ENCODE measurements around the gene TMEM132C. TPM values are rescaled to one million over a fixed set of nuclear protein-coding genes. Genes with fewer than 3 reads are reported as not detected.

TMEM132C gene
- total RNA-seq, 2 donors from 2014 or later, result 0.26 to 0.33 TPM

GRCh38 chr12:128551266-128551665, 284.3 kb downstream of the TMEM132C start:
- no peak for DNase-seq
- 51 to 68% methylated on average over 9 of the region's 9 CpGs for WGBS, 2 experiments (ENCODE audit: insufficient coverage in 1 of 2, insufficient read length in 1 of 2)
- Mint-ChIP-seq H3K4me1 (peaks cover 3% of the 10 kb centered on the region), H3K4me3 (no peak overlapping the region), H3K36me3 (ENCODE audit: low read depth) (no peaks in the 10 kb centered on the region), H3K27ac (no peak overlapping the region), H3K27me3 (ENCODE audit: insufficient read depth) (peaks cover 6% of the 10 kb centered on the region), H3K9me3 (no peaks in the 10 kb centered on the region)
- H3K4me1 ChIP-seq (ENCODE audit: control insufficient read depth, insufficient read depth, low read length), result no peaks in the 10 kb centered on the region
- TF ChIP-seq CTCF (conservative IDR thresholded peaks at IDR 0.05), result no peak
- H3K27ac ChIP-seq (ENCODE audit: low read depth, low read length), result peak overlapping the region; percentile 68
- no peak overlapping the region for H3K4me3 ChIP-seq (ENCODE audit: low read length)
- no peaks in the 10 kb centered on the region for H3K9me3 ChIP-seq (ENCODE audit: control insufficient read depth, low read length)
- H3K27me3 ChIP-seq (ENCODE audit: control insufficient read depth, insufficient read depth, low read length, poor library complexity, severe bottlenecking), result peaks cover 7% of the 10 kb centered on the region
- H3K36me3 ChIP-seq (ENCODE audit: control insufficient read depth, insufficient read depth, low read length), result no peaks in the 10 kb centered on the region
- no peak overlapping the region for H3K9ac ChIP-seq (ENCODE audit: extremely low read depth, low read length, poor library complexity, severe bottlenecking)

GRCh38 chr12:128554546-128555304, 287.8 kb downstream of the TMEM132C start:
- Mint-ChIP-seq H3K9me3 (no peaks in the 10 kb centered on the region), H3K27me3 (ENCODE audit: insufficient read depth) (peaks cover 11% of the 10 kb centered on the region)
- H3K27me3 ChIP-seq (ENCODE audit: control insufficient read depth, insufficient read depth, low read length, poor library complexity, severe bottlenecking), result peaks cover 12% of the 10 kb centered on the region

GRCh38 chr12:128557231-128557630, 290.3 kb downstream of the TMEM132C start:
- H3K9ac ChIP-seq (ENCODE audit: extremely low read depth, low read length, poor library complexity, severe bottlenecking), result no peak overlapping the region
- WGBS, 2 experiments (ENCODE audit: insufficient coverage in 1 of 2, insufficient read length in 1 of 2), result 75 to 77% methylated on average over 1 of the region's 1 CpG
- H3K27me3 ChIP-seq (ENCODE audit: control insufficient read depth, insufficient read depth, low read length, poor library complexity, severe bottlenecking), result peaks cover 14% of the 10 kb centered on the region
- Mint-ChIP-seq H3K36me3 (ENCODE audit: low read depth) (no peaks in the 10 kb centered on the region), H3K9me3 (no peaks in the 10 kb centered on the region), H3K27me3 (ENCODE audit: insufficient read depth) (peaks cover 22% of the 10 kb centered on the region), H3K27ac (no peak overlapping the region), H3K4me3 (no peak overlapping the region), H3K4me1 (no peaks in the 10 kb centered on the region)
- no peaks in the 10 kb centered on the region for H3K9me3 ChIP-seq (ENCODE audit: control insufficient read depth, low read length)
- no peak for DNase-seq
- H3K27ac ChIP-seq (ENCODE audit: low read depth, low read length), result no peak overlapping the region
- no peak for TF ChIP-seq CTCF (conservative IDR thresholded peaks at IDR 0.05)
- no peaks in the 10 kb centered on the region for H3K4me1 ChIP-seq (ENCODE audit: control insufficient read depth, insufficient read depth, low read length)
- H3K4me3 ChIP-seq (ENCODE audit: low read length), result no peak overlapping the region
- H3K36me3 ChIP-seq (ENCODE audit: control insufficient read depth, insufficient read depth, low read length), result no peaks in the 10 kb centered on the region

More at GRCh38 chr12:128554546-128555304, 287.8 kb downstream of the TMEM132C start:
- H3K9me3 ChIP-seq (ENCODE audit: control insufficient read depth, low read length), result no peaks in the 10 kb centered on the region
- no peak for DNase-seq
- H3K4me1 ChIP-seq (ENCODE audit: control insufficient read depth, insufficient read depth, low read length), result no peaks in the 10 kb centered on the region
- no peak overlapping the region for H3K4me3 ChIP-seq (ENCODE audit: low read length)
- Mint-ChIP-seq H3K4me3 (no peak overlapping the region), H3K4me1 (peaks cover 3% of the 10 kb centered on the region), H3K36me3 (ENCODE audit: low read depth) (no peaks in the 10 kb centered on the region), H3K27ac (no peak overlapping the region)
- H3K36me3 ChIP-seq (ENCODE audit: control insufficient read depth, insufficient read depth, low read length), result no peaks in the 10 kb centered on the region
- no peak overlapping the region for H3K9ac ChIP-seq (ENCODE audit: extremely low read depth, low read length, poor library complexity, severe bottlenecking)
- WGBS, 2 experiments (ENCODE audit: insufficient coverage in 1 of 2, insufficient read length in 1 of 2), result 90 to 94% methylated on average over 11 to 12 of the region's 12 CpGs
- no peak for TF ChIP-seq CTCF (conservative IDR thresholded peaks at IDR 0.05)
- H3K27ac ChIP-seq (ENCODE audit: low read depth, low read length), result no peak overlapping the region
